Lower lobe of right lung (tissue), 2 donors: Measurements from ENCODE around the gene TLR2. TPM values are rescaled to one million over a fixed set of nuclear protein-coding genes. Genes with fewer than 3 reads are reported as not detected.
"Not testable (repeated sequence)": the region's sequence is repeated elsewhere in the genome, so short reads cannot be mapped to it uniquely, and the experiment has no call there.

Experiments used
- ATAC-seq, 2 donors: fragments of 200-7000 bp; cut with Tn5 transposase; one replicate each; pipeline ENCODE4 v1.9.1; 2020 to 2022; ENCODE audit warnings: mild to moderate bottlenecking in 2 of 2, moderate library complexity in 2 of 2
- DNase-seq: peaks from one replicate; pipeline ENCODE4 v3.0.0-alpha.2; 2020
- H3K27ac ChIP-seq: fragments of 200-600 bp; one replicate; pipeline ENCODE4 v1.8.0; 2022
- H3K27me3 ChIP-seq: fragments of 200-600 bp; one replicate; pipeline ENCODE4 v1.8.0; 2022; ENCODE audit warnings: low read depth
- H3K36me3 ChIP-seq: fragments of 200-600 bp; one replicate; pipeline ENCODE4 v1.8.0; 2022; ENCODE audit warnings: mild to moderate bottlenecking
- H3K4me1 ChIP-seq: fragments of 200-600 bp; one replicate; pipeline ENCODE4 v1.8.0; 2022
- H3K4me3 ChIP-seq: fragments of 200-600 bp; one replicate; pipeline ENCODE4 v1.8.0; 2022; ENCODE audit warnings: mild to moderate bottlenecking
- H3K9me3 ChIP-seq: fragments of 200-600 bp; one replicate; pipeline ENCODE4 v1.8.0; 2022
- intact Hi-C: fragments of 100-400 bp; cut with DNase I; formaldehyde crosslinking; loops from one replicate; pipeline ENCODE4 v1.11.0; 2022
- total RNA-seq: library from RNA; stranded (reverse); fragmentation: NEBNext Ultra II Directional; extraction: Animal tissue kit (Norgen Biotek cat#: 25700); gene quantifications from one replicate; pipeline ENCODE4 v1.2.1, GENCODE V29; 2021
- TF ChIP-seq, protein P1 (sequence below): fragments of 200-600 bp; IDR thresholded peaks from one replicate; pipeline ENCODE4 v1.8.0; 2022; ENCODE audit warnings: antibody characterized with exemption, mild to moderate bottlenecking
- donor health status: DM: no; HTN: yes; CAD: no; lungs with severe emphysema.

The TLR2 gene
- total RNA-seq, 1 donor from 2014 or later, result 102 TPM

DNA sequence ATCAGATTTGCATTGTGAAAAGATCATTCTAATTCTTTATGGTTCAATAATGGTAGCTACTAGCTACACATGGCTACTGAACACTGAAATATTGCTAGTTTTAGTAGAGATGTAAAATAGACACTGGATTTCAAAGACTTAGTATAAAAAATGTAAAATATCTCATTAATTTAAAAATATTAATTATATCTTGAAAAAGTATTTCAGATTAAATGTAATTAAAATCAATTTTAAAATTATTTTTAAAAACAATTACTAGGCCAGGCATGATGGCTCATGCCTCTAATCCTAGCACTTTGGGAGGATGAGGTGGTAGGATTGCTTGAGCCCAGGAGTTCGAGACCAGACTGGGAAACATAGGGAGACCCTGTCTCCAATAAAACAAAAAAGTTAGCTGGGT lies 20.4 kb upstream of the TLR2 start:
- Histone ChIP-seq H3K27ac (no peak overlapping the region), H3K9me3 (peaks cover 4% of the 10 kb centered on the region), H3K27me3 (no peaks in the 10 kb centered on the region), H3K36me3 (no peaks in the 10 kb centered on the region), H3K4me3 (no peak overlapping the region), H3K4me1 (peaks cover 19% of the 10 kb centered on the region)
- intact Hi-C loops, result no loop called here
- no peak for ATAC-seq
- no peak for DNase-seq
- TF ChIP-seq, protein P1, sequence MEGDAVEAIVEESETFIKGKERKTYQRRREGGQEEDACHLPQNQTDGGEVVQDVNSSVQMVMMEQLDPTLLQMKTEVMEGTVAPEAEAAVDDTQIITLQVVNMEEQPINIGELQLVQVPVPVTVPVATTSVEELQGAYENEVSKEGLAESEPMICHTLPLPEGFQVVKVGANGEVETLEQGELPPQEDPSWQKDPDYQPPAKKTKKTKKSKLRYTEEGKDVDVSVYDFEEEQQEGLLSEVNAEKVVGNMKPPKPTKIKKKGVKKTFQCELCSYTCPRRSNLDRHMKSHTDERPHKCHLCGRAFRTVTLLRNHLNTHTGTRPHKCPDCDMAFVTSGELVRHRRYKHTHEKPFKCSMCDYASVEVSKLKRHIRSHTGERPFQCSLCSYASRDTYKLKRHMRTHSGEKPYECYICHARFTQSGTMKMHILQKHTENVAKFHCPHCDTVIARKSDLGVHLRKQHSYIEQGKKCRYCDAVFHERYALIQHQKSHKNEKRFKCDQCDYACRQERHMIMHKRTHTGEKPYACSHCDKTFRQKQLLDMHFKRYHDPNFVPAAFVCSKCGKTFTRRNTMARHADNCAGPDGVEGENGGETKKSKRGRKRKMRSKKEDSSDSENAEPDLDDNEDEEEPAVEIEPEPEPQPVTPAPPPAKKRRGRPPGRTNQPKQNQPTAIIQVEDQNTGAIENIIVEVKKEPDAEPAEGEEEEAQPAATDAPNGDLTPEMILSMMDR, result no peak

DNA sequence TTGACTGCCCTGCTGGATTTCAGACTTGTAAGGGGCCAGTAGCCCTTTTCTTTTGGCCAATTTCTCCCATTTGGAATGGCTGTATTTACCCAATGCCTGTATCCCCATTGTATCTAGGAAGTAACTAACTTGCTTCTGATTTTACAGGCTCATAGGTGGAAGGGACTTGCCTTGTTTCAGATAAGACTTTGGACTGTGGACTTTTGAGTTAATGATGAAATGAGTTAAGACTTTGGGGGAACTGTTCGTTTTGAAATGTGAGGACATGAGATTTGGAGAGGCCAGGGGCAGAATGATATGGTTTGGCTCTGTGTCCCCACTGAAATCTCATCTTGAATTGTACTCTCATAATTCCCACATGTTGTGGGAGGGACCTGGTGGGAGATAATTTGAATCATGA lies 17.6 kb upstream of the TLR2 start:
- intact Hi-C loops, H3K9me3 ChIP-seq, H3K27me3 ChIP-seq, DNase-seq, H3K27ac ChIP-seq, H3K4me3 ChIP-seq, ATAC-seq, H3K36me3 ChIP-seq, H3K4me1 ChIP-seq: not testable (repeated sequence)

DNA sequence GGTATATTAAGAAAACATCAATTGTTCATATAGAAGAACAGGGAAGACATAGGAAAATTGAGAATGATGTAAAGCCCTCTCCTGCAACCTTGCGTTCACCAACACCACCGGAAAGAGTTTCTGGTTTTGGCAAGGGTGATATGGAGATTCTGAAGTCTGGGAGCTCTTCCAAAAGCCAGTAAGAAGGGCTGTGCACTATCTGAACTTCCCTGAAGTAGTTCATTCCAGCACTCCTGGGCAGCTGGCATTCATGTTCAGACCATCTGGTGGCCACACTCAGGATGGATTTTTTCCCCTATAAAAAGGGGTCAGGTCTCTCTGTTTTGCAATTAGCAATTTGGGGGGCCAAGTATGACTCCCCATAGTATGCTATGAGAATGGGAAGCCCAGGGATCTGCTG lies 15.4 kb upstream of the TLR2 start:
- Histone ChIP-seq H3K4me1 (no peaks in the 10 kb centered on the region), H3K9me3 (peaks cover under 1% of the 10 kb centered on the region), H3K36me3 (no peaks in the 10 kb centered on the region), H3K27me3 (no peaks in the 10 kb centered on the region), H3K4me3 (no peak overlapping the region), H3K27ac (no peak overlapping the region)
- DNase-seq, result no peak
- no peak for ATAC-seq
- intact Hi-C loops, result no loop called here
- TF ChIP-seq, protein P1, result no peak

DNA sequence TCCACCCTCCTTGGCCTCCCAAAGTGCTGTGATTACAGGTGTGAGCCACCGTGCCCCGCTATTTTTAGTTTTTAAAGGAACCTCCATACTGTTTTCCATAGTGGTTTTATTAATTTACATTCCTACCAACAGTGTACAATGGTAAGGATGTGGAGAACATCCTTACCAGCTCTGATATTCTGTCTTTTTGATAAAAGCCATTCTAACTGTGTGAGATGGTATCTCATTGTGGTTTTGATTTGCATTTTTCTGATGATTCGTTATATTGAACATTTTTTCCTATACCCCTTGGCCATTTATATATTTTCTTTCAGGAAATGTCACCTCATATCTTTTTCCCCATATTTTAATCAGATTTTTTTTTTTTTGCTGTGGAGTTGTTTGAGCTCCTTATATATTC lies 14.2 kb upstream of the TLR2 start:
- DNase-seq (no peak), ATAC-seq (no peak)
- Histone ChIP-seq H3K9me3 (no peaks in the 10 kb centered on the region), H3K4me3 (no peak overlapping the region), H3K27me3 (no peaks in the 10 kb centered on the region), H3K27ac (no peak overlapping the region), H3K36me3 (no peaks in the 10 kb centered on the region), H3K4me1 (no peaks in the 10 kb centered on the region)
- intact Hi-C loops, result no loop called here
- TF ChIP-seq, protein P1, result no peak

DNA sequence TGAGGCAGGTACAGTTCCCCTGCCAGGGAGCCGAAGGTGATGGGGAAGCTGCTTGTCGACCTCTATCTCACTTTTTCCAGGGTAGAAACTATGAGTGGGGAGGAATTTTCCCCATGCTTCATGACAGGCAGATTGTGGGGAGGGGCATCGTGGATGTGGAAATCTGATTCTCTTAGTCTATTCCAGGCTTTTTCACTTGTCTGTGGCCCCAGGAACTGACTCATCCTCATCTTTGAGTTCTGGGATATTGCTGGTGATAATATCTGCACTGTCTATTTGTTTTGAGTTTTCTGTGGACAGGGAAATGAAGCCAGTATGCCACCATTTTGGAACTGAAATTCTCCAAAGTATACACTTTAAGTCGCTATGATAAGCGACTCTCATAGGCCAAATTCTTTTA lies 7.6 kb upstream of the TLR2 start:
- H3K9me3 ChIP-seq, result peaks cover 12% of the 10 kb centered on the region
- intact Hi-C loops, result no loop called here
- TF ChIP-seq, protein P1, result no peak
- no peak for ATAC-seq
- H3K4me1 ChIP-seq, result no peaks in the 10 kb centered on the region
- no peaks in the 10 kb centered on the region for H3K36me3 ChIP-seq
- no peak for DNase-seq
- H3K27ac ChIP-seq, result no peak overlapping the region
- no peak overlapping the region for H3K4me3 ChIP-seq
- H3K27me3 ChIP-seq, result no peaks in the 10 kb centered on the region

DNA sequence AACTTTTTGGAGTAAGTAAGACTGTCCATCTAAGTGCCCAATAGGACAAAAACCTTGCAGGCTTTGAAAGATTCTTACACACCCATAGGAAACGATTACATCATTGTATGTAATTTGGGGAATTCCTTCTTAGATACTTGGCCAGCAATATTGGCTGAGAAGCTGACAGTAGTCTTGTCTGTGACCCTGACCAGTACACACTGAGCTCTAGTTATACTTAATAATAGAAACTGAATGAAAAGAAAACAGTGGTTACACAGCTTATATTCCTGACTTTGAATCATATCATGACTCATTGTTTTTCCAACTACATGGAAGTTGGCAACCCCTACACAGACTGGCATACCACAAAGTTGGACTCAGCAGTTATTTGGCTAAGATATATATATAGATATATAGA lies 7.1 kb upstream of the TLR2 start:
- intact Hi-C loops, result no loop called here
- H3K36me3 ChIP-seq, result no peaks in the 10 kb centered on the region
- H3K4me3 ChIP-seq, result no peak overlapping the region
- no peaks in the 10 kb centered on the region for H3K27me3 ChIP-seq
- H3K27ac ChIP-seq, result no peak overlapping the region
- TF ChIP-seq, protein P1, result no peak
- DNase-seq (no peak), ATAC-seq (peak in 1 of 2 donors; percentile 26)
- H3K4me1 ChIP-seq, result no peaks in the 10 kb centered on the region
- H3K9me3 ChIP-seq, result peaks cover 12% of the 10 kb centered on the region
